ENCODE data around the gene SMC5.

DNA sequence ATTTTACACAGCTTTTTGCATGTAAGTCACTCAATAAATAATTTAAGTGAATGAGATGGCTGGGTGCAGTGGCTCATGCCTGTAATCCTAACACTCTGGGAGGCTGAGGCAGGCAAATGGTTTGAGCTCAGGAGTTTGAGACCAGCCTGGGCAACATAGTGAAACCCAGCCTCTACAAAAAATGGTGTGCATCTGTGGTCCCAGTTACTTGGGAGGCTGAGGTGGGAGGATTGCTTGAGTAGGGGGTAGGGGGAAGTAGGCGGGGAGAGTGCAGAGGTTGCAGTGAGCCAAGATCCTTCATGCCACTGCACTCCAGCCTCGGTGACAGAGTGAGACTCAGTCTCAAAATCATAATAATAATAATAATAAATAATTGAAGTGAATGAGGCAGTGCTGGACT is 145.5 kb downstream of the SMC5 start:
- no peak for TF ChIP-seq ZFP3 (CRISPR knock-in tag; IDR thresholded peaks at IDR 0.05)
- TF ChIP-seq, protein P1, sequence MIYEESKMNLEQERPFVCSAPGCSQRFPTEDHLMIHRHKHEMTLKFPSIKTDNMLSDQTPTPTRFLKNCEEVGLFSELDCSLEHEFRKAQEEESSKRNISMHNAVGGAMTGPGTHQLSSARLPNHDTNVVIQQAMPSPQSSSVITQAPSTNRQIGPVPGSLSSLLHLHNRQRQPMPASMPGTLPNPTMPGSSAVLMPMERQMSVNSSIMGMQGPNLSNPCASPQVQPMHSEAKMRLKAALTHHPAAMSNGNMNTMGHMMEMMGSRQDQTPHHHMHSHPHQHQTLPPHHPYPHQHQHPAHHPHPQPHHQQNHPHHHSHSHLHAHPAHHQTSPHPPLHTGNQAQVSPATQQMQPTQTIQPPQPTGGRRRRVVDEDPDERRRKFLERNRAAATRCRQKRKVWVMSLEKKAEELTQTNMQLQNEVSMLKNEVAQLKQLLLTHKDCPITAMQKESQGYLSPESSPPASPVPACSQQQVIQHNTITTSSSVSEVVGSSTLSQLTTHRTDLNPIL (CRISPR knock-in tag; IDR thresholded peaks at IDR 0.05; ENCODE audit: low read depth), result no peak
- TF ChIP-seq BACH2 (CRISPR knock-in tag; IDR thresholded peaks at IDR 0.05; ENCODE audit: borderline replicate concordance), result no peak
- no peak for TF ChIP-seq ZNF8 (CRISPR knock-in tag; IDR thresholded peaks at IDR 0.05)
- TF ChIP-seq, protein P2, sequence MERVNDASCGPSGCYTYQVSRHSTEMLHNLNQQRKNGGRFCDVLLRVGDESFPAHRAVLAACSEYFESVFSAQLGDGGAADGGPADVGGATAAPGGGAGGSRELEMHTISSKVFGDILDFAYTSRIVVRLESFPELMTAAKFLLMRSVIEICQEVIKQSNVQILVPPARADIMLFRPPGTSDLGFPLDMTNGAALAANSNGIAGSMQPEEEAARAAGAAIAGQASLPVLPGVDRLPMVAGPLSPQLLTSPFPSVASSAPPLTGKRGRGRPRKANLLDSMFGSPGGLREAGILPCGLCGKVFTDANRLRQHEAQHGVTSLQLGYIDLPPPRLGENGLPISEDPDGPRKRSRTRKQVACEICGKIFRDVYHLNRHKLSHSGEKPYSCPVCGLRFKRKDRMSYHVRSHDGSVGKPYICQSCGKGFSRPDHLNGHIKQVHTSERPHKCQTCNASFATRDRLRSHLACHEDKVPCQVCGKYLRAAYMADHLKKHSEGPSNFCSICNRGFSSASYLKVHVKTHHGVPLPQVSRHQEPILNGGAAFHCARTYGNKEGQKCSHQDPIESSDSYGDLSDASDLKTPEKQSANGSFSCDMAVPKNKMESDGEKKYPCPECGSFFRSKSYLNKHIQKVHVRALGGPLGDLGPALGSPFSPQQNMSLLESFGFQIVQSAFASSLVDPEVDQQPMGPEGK (CRISPR knock-in tag; IDR thresholded peaks at IDR 0.05; ENCODE audit: borderline replicate concordance), result no peak

All from SK-N-SH treated with all-trans-retinoic acid at 6 μM for 48 hours (cell line).